Measurements from ENCODE around the gene ATOH7. TPM values are rescaled to one million over a fixed set of nuclear protein-coding genes. Genes with fewer than 3 reads are reported as not detected.

The ATOH7 gene
- total RNA-seq, 2 experiments from 2014 or later, result not detected

GRCh38 chr10:68188835-68189234, 43.1 kb downstream of the ATOH7 start:
- Histone ChIP-seq H3K36me3 (ENCODE audit: insufficient read depth, low read length) (no peaks in the 10 kb centered on the region), H3K27me3 (ENCODE audit: control insufficient read depth in 1 of 2, insufficient read depth in 2 of 2, low read length in 2 of 2) (peaks cover 6 to 9% of the 10 kb centered on the region in 2 experiments), H3K4me3 (ENCODE audit: low read length) (no peak overlapping the region), H3K9me3 (ENCODE audit: control insufficient read depth in 1 of 2, insufficient read depth in 1 of 2, low read length in 2 of 2) (no peaks in the 10 kb centered on the region), H3K27ac (ENCODE audit: low read depth in 1 of 2, low read length in 2 of 2) (no peak overlapping the region), H3K4me1 (ENCODE audit: insufficient read depth, low read length) (no peaks in the 10 kb centered on the region)
- no peaks in the 10 kb centered on the region for H3K4me1 Mint-ChIP-seq (ENCODE audit: low read depth)
- H3K4me3 Mint-ChIP-seq, result no peak overlapping the region
- intact Hi-C loops (cut with DNase I, micrococcal nuclease), result no loop called here
- no peaks in the 10 kb centered on the region for H3K36me3 Mint-ChIP-seq (ENCODE audit: low read depth)
- ChIA-PET POLR2A (no interaction called here), CTCF (no interaction called here)
- H3K9me3 Mint-ChIP-seq, result no peaks in the 10 kb centered on the region
- H3K27me3 Mint-ChIP-seq, result peaks cover 51% of the 10 kb centered on the region
- no peak for ATAC-seq (ENCODE audit: poor library complexity)
- DNase-seq, result no peak
- H3K27ac Mint-ChIP-seq, result no peak overlapping the region
- no peak for TF ChIP-seq CTCF (IDR thresholded peaks at IDR 0.05)

GRCh38 chr10:68185085-68185484, 46.8 kb downstream of the ATOH7 start:
- no peak for ATAC-seq (ENCODE audit: poor library complexity)
- H3K4me3 ChIP-seq (ENCODE audit: low read length), result no peak overlapping the region
- Mint-ChIP-seq H3K9me3 (no peaks in the 10 kb centered on the region), H3K4me1 (ENCODE audit: low read depth) (no peaks in the 10 kb centered on the region), H3K27me3 (peaks cover 47% of the 10 kb centered on the region), H3K27ac (no peak overlapping the region), H3K36me3 (ENCODE audit: low read depth) (no peaks in the 10 kb centered on the region), H3K4me3 (no peak overlapping the region)
- H3K36me3 ChIP-seq (ENCODE audit: insufficient read depth, low read length), result no peaks in the 10 kb centered on the region
- TF ChIP-seq CTCF (IDR thresholded peaks at IDR 0.05), result no peak
- peaks cover 6 to 9% of the 10 kb centered on the region in 2 experiments for H3K27me3 ChIP-seq (ENCODE audit: control insufficient read depth in 1 of 2, insufficient read depth in 2 of 2, low read length in 2 of 2)
- no peak for DNase-seq
- intact Hi-C loops (cut with DNase I, micrococcal nuclease), result no loop called here
- H3K27ac ChIP-seq (ENCODE audit: low read depth in 1 of 2, low read length in 2 of 2), result no peak overlapping the region
- POLR2A ChIA-PET, result no interaction called here
- no peaks in the 10 kb centered on the region for H3K4me1 ChIP-seq (ENCODE audit: insufficient read depth, low read length)
- CTCF ChIA-PET, result no interaction called here
- H3K9me3 ChIP-seq (ENCODE audit: control insufficient read depth in 1 of 2, insufficient read depth in 1 of 2, low read length in 2 of 2), result no peaks in the 10 kb centered on the region

DNA sequence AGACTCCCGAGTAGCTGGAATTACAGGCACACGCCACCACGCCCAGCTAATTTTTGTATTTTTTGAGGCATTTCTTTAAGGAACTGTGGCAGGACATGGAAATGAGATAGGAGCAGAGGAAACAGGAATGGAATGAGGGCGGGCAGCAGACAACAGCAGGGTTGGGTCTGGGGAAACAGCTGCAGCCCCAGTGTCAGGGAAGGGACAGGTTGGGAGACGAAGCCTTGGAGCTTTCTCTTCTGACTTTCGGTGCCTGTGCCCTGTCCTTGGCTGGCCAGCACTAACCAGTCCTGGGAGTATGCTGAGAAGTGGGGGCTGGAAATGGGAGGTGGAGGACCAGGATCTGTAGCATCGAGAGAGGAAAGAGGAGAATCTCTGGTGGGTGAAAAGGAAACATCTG, 47.4 kb downstream of the ATOH7 start:
- H3K27ac ChIP-seq (ENCODE audit: low read depth in 1 of 2, low read length in 2 of 2), result no peak overlapping the region
- H3K4me3 Mint-ChIP-seq, result no peak overlapping the region
- H3K4me1 Mint-ChIP-seq (ENCODE audit: low read depth), result no peaks in the 10 kb centered on the region
- H3K27me3 Mint-ChIP-seq, result peaks cover 44% of the 10 kb centered on the region
- no peak for DNase-seq
- ChIA-PET POLR2A (no interaction called here), CTCF (no interaction called here)
- H3K36me3 ChIP-seq (ENCODE audit: insufficient read depth, low read length), result no peaks in the 10 kb centered on the region
- H3K27ac Mint-ChIP-seq, result no peak overlapping the region
- intact Hi-C loops (cut with DNase I, micrococcal nuclease), result no loop called here
- H3K9me3 ChIP-seq (ENCODE audit: control insufficient read depth in 1 of 2, insufficient read depth in 1 of 2, low read length in 2 of 2), result no peaks in the 10 kb centered on the region
- no peak for TF ChIP-seq CTCF (IDR thresholded peaks at IDR 0.05)
- no peaks in the 10 kb centered on the region for H3K4me1 ChIP-seq (ENCODE audit: insufficient read depth, low read length)
- H3K4me3 ChIP-seq (ENCODE audit: low read length), result no peak overlapping the region
- no peaks in the 10 kb centered on the region for H3K36me3 Mint-ChIP-seq (ENCODE audit: low read depth)
- H3K27me3 ChIP-seq (ENCODE audit: control insufficient read depth in 1 of 2, insufficient read depth in 2 of 2, low read length in 2 of 2), result peaks cover 6 to 9% of the 10 kb centered on the region in 2 experiments
- no peak for ATAC-seq (ENCODE audit: poor library complexity)
- no peaks in the 10 kb centered on the region for H3K9me3 Mint-ChIP-seq

Other genes with a start within 250 kb of the ATOH7 start
- 10 to 100 TPM; 46.0 to 46.8 TPM for gene HERC4, start 156.8 kb downstream of the ATOH7 start, total RNA-seq
- not detected for gene MYPN, start 122.6 kb downstream of the ATOH7 start, total RNA-seq
- gene HNRNPH3, start 100.0 kb upstream of the ATOH7 start, total RNA-seq, result 100 to 1,000 TPM; 227 to 228 TPM
- gene PBLD, start 100.8 kb upstream of the ATOH7 start, total RNA-seq, result 1 to 10 TPM; 1.6 to 1.7 TPM
- 10 to 100 TPM; 10.7 to 14.8 TPM for gene RUFY2, start 175.2 kb upstream of the ATOH7 start, total RNA-seq
- gene DNA2, start 239.9 kb upstream of the ATOH7 start, total RNA-seq, result 1 to 10 TPM; 3.7 to 5.7 TPM